ENCODE measurements around the gene S100A14.

Gene S100A14

DNA sequence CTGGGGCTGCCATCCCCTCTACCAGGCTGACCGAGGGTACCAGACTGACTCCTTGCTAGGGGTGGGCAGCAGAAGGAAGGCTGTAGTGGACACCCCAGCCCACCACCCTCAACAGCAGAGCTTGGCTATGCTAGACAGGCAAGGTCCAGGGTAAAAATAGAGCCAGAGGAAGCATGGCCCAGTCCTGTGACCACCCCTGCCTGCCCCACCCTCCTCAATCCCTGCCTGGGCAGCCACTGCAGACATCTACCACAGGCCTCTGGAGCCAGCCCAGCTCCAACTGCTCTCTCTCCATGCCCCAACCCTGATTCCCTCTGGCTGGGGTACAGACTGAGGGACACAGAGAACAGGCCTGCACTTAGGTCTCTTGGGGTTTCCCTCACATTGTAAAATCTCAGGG, 13.8 kb upstream of the S100A14 start:
- no peak overlapping the region for H3K27ac ChIP-seq (ENCODE audit: low read length)
- no peaks in the 10 kb centered on the region for H3K27me3 ChIP-seq (replicated peaks; ENCODE audit: insufficient read depth, low read length)
- H3K4me1 ChIP-seq (ENCODE audit: low read length): peaks cover 4% of the 10 kb centered on the region; the same call in 1 of the 2 replicates
- H3K9me3 ChIP-seq (replicated peaks; ENCODE audit: insufficient read depth, low read length): no peaks in the 10 kb centered on the region
- H3K36me3 ChIP-seq (replicated peaks; ENCODE audit: insufficient read depth, low read length): no peaks in the 10 kb centered on the region
- no peak overlapping the region for H3K9ac ChIP-seq (ENCODE audit: low read length)
- no peaks in the 10 kb centered on the region for H4K20me1 ChIP-seq (ENCODE audit: insufficient read depth, low read length)
- peaks cover 10% of the 10 kb centered on the region for H3K79me2 ChIP-seq (ENCODE audit: low read length)
- no peak for DNase-seq
- H3K4me3 ChIP-seq (ENCODE audit: low read length): no peak overlapping the region
- peaks cover 5% of the 10 kb centered on the region for H3F3A ChIP-seq (ENCODE audit: insufficient read depth, low read length)
- no peak overlapping the region for H2AFZ ChIP-seq (ENCODE audit: low read length)
- no peak overlapping the region for H3K4me2 ChIP-seq (ENCODE audit: low read depth, low read length)
- TF ChIP-seq, protein P1, sequence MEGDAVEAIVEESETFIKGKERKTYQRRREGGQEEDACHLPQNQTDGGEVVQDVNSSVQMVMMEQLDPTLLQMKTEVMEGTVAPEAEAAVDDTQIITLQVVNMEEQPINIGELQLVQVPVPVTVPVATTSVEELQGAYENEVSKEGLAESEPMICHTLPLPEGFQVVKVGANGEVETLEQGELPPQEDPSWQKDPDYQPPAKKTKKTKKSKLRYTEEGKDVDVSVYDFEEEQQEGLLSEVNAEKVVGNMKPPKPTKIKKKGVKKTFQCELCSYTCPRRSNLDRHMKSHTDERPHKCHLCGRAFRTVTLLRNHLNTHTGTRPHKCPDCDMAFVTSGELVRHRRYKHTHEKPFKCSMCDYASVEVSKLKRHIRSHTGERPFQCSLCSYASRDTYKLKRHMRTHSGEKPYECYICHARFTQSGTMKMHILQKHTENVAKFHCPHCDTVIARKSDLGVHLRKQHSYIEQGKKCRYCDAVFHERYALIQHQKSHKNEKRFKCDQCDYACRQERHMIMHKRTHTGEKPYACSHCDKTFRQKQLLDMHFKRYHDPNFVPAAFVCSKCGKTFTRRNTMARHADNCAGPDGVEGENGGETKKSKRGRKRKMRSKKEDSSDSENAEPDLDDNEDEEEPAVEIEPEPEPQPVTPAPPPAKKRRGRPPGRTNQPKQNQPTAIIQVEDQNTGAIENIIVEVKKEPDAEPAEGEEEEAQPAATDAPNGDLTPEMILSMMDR (IDR thresholded peaks at IDR 0.05; ENCODE audit: low read length): no peak
- TF ChIP-seq EZH2phosphoT487 (IDR thresholded peaks at IDR 0.05; ENCODE audit: low read length) (no peak), EZH2 (optimal IDR thresholded peaks at IDR 0.05; ENCODE audit: low read depth, low read length) (no peak)
- H3K9me2 ChIP-seq (replicated peaks; ENCODE audit: insufficient read depth, low read length): no peaks in the 10 kb centered on the region

DNA sequence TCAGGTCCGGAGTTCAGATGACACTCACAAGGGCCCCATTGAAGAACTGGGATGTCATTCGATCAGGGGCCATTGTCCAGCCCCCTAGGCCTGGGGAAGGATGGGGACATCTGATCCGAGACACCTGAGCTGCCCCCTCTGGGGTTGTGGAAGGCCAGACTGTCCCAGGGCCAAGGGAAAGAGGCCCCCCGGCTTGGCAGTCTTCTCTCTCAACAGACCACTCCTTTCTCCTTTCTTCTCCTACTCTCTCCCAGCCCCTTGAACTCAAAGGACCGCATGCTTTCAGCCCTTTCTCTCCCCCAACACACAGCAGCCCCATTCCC, 13.2 kb upstream of the S100A14 start:
- DNase-seq: no peak
- Histone ChIP-seq H3K27ac (ENCODE audit: low read length) (no peak overlapping the region), H3K4me2 (ENCODE audit: low read depth, low read length) (no peak overlapping the region)

DNA sequence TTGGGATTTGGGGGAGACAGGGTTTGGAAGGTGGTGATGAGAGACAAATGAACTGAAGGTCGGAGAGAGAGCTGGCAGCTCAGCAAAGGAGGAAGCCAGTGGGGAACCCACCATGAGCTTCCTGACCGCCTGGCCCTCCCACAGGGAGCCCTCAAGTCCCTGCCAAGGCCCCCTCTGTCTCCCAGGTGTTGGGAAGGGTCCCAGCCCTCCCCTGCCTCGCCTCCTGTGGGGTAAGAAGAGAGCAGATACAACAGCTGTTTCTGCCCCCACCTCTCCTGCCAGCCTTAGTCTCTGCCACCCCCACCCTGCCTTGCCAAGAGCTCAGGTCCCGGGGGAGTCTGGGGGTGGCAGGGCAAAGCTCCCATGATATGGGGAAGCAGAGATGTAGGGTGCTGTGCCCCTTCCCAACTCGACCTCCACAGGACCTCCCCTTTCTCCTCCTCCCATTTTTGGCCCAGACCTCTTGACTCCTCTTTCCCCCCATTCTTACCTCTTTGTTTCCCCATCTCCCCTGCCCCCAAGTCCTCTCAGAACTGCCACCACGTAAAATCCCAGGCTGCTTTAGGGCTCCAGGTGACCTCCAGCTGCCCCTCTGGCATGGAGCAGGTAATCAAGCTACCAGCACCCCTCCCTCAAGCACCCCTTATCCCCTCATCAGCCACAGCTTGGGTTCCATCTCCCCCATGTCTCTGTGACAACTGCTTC, 12.7 kb upstream of the S100A14 start:
- Histone ChIP-seq H3K79me2 (ENCODE audit: low read length) (no peaks in the 10 kb centered on the region), H3K36me3 (replicated peaks; ENCODE audit: insufficient read depth, low read length) (no peaks in the 10 kb centered on the region), H3K27ac (ENCODE audit: low read length) (no peak overlapping the region), H3K9ac (ENCODE audit: low read length) (no peak overlapping the region), H3K4me3 (ENCODE audit: low read length) (no peak overlapping the region), H3K4me2 (ENCODE audit: low read depth, low read length) (no peak overlapping the region), H3K4me1 (ENCODE audit: low read length) (peaks cover 4% of the 10 kb centered on the region; the same call in 1 of the 2 replicates), H4K20me1 (ENCODE audit: insufficient read depth, low read length) (no peaks in the 10 kb centered on the region), H3F3A (ENCODE audit: insufficient read depth, low read length) (no peaks in the 10 kb centered on the region), H3K9me2 (replicated peaks; ENCODE audit: insufficient read depth, low read length) (no peaks in the 10 kb centered on the region), H3K9me3 (replicated peaks; ENCODE audit: insufficient read depth, low read length) (no peaks in the 10 kb centered on the region), H3K27me3 (replicated peaks; ENCODE audit: insufficient read depth, low read length) (no peaks in the 10 kb centered on the region), H2AFZ (ENCODE audit: low read length) (no peak overlapping the region)
- TF ChIP-seq, protein P1 (IDR thresholded peaks at IDR 0.05; ENCODE audit: low read length): no peak
- TF ChIP-seq EZH2 (optimal IDR thresholded peaks at IDR 0.05; ENCODE audit: low read depth, low read length) (no peak), EZH2phosphoT487 (IDR thresholded peaks at IDR 0.05; ENCODE audit: low read length) (no peak)
- DNase-seq: no peak

More for the DNA sequence above, 13.2 kb upstream of the S100A14 start:
- no peak for TF ChIP-seq EZH2phosphoT487 (IDR thresholded peaks at IDR 0.05; ENCODE audit: low read length)
- TF ChIP-seq, protein P1 (IDR thresholded peaks at IDR 0.05; ENCODE audit: low read length): no peak
- no peak for TF ChIP-seq EZH2 (optimal IDR thresholded peaks at IDR 0.05; ENCODE audit: low read depth, low read length)
- no peak overlapping the region for H2AFZ ChIP-seq (ENCODE audit: low read length)
- H3K9ac ChIP-seq (ENCODE audit: low read length): no peak overlapping the region
- H3K36me3 ChIP-seq (replicated peaks; ENCODE audit: insufficient read depth, low read length): no peaks in the 10 kb centered on the region
- peaks cover 4% of the 10 kb centered on the region; the same call in 1 of the 2 replicates for H3F3A ChIP-seq (ENCODE audit: insufficient read depth, low read length)
- no peaks in the 10 kb centered on the region for H3K9me2 ChIP-seq (replicated peaks; ENCODE audit: insufficient read depth, low read length)
- H3K4me1 ChIP-seq (ENCODE audit: low read length): peaks cover 4% of the 10 kb centered on the region; the same call in 1 of the 2 replicates
- H3K79me2 ChIP-seq (ENCODE audit: low read length): peaks cover 3% of the 10 kb centered on the region
- H4K20me1 ChIP-seq (ENCODE audit: insufficient read depth, low read length): no peaks in the 10 kb centered on the region
- H3K9me3 ChIP-seq (replicated peaks; ENCODE audit: insufficient read depth, low read length): no peaks in the 10 kb centered on the region
- no peaks in the 10 kb centered on the region for H3K27me3 ChIP-seq (replicated peaks; ENCODE audit: insufficient read depth, low read length)
- H3K4me3 ChIP-seq (ENCODE audit: low read length): no peak overlapping the region

Measured in MM.1S (cell line).